SK-N-SH (cell line): Measurements from ENCODE around the gene KIF16B. TPM values are rescaled to one million over a fixed set of nuclear protein-coding genes. Genes with fewer than 3 reads are reported as not detected.

ENCODE experiments used
- CTCF ChIA-PET: fragments of 300-600, 350-600 bp; formaldehyde crosslinking; extraction: SDS; loops from one replicate; lab custom pipeline; 2021; lab: Yijun Ruan, JAX
- POLR2A ChIA-PET: fragments of 350-600 bp; sonication (Branson Sonifier 250); formaldehyde crosslinking; extraction: SDS; loops from one replicate; lab custom pipeline; 2020; ENCODE audit warnings: antibody characterized with exemption, inconsistent platforms; lab: Yijun Ruan, JAX
- DNase-seq: peaks from one replicate; pipeline ENCODE4 v3.0.0; 2012
- H2AFZ ChIP-seq: fragments of 200-600 bp; sonication (generic); 2 replicates; pipeline ENCODE4 v1.8.1; 2016; ENCODE audit warnings: antibody characterized with exemption, mild to moderate bottlenecking, low read depth
- H3F3A ChIP-seq: fragments of 200-600 bp; sonication (generic); replicated peaks from 2 replicates; pipeline ENCODE3; 2016; ENCODE audit warnings: antibody characterized with exemption, mild to moderate bottlenecking; ENCODE audit not compliant: insufficient read depth
- H3K27ac ChIP-seq, 2 experiments: fragments of 200-500 bp in 1 of 2; fragments of 200-600 bp in 1 of 2; sonication (Bioruptor generic) in 1 of 2; sonication (generic), shearing (Covaris generic) in 1 of 2; 2 replicates each; pipeline versions ENCODE4 v1.5.1 to v1.6.1; 2014 to 2016; ENCODE audit warnings: low read depth in 2 of 2, inconsistent platforms in 1 of 2, low read length in 1 of 2, mild to moderate bottlenecking in 1 of 2, mixed read lengths in 1 of 2
- H3K27me3 ChIP-seq: fragments of 200-600 bp; sonication (generic), shearing (Covaris generic); 2 replicates; pipeline ENCODE4 v1.6.1; 2016; ENCODE audit warnings: mixed run types; ENCODE audit not compliant: insufficient read depth
- H3K36me3 ChIP-seq, 2 experiments: fragments of 200-500 bp in 1 of 2; fragments of 200-600 bp in 1 of 2; sonication (Bioruptor generic) in 1 of 2; sonication (generic) in 1 of 2; replicated peaks in 1 of 2; 2 replicates each; pipeline versions ENCODE3 to v1.5.1; 2014 to 2016; ENCODE audit warnings: low read length in 1 of 2, mild to moderate bottlenecking in 1 of 2; ENCODE audit not compliant: insufficient read depth in 2 of 2, control insufficient read depth in 1 of 2
- H3K4me1 ChIP-seq, 2 experiments: fragments of 200-500 bp in 1 of 2; fragments of 200-600 bp in 1 of 2; sonication (Bioruptor generic) in 1 of 2; sonication (generic), shearing (Covaris generic) in 1 of 2; 2 replicates each; pipeline versions ENCODE4 v1.5.1 to v1.6.1; 2014 to 2016; ENCODE audit warnings: low read depth in 1 of 2, low read length in 1 of 2, mixed run types in 1 of 2; ENCODE audit not compliant: insufficient read depth in 2 of 2, control insufficient read depth in 1 of 2
- H3K4me2 ChIP-seq: fragments of 200-600 bp; sonication (generic), shearing (Covaris generic); 2 replicates; pipeline ENCODE4 v1.6.1; 2017; ENCODE audit warnings: mixed run types
- H3K4me3 ChIP-seq, 2 experiments: fragments of 200-500 bp in 1 of 2; fragments of 200-600 bp in 1 of 2; sonication (Bioruptor generic) in 1 of 2; sonication (generic), shearing (Covaris generic) in 1 of 2; 2 replicates each; pipeline versions ENCODE4 v1.5.1 to v1.8.1; 2014 to 2016; ENCODE audit warnings: low read depth in 2 of 2, inconsistent platforms in 1 of 2, low read length in 1 of 2, mild to moderate bottlenecking in 1 of 2, mixed read lengths in 1 of 2, moderate library complexity in 1 of 2
- H3K79me2 ChIP-seq: fragments of 200-600 bp; sonication (generic); 2 replicates; pipeline ENCODE4 v1.8.1; 2017; ENCODE audit warnings: mild to moderate bottlenecking; ENCODE audit not compliant: insufficient read depth
- H3K9ac ChIP-seq: fragments of 200-600 bp; sonication (generic); 2 replicates; pipeline ENCODE4 v1.6.1; 2017; ENCODE audit warnings: mixed run types
- H3K9me2 ChIP-seq: fragments of 200-600 bp; sonication (generic); 2 replicates; pipeline ENCODE4 v1.6.1; 2017; ENCODE audit warnings: mixed run types
- H3K9me3 ChIP-seq: fragments of 200-600 bp; sonication (generic); 2 replicates; pipeline ENCODE4 v1.6.1; 2017; ENCODE audit warnings: mixed run types, mild to moderate bottlenecking, moderate library complexity
- H4K20me1 ChIP-seq: fragments of 200-600 bp; sonication (generic); 2 replicates; pipeline ENCODE4 v1.6.1; 2017; ENCODE audit warnings: mild to moderate bottlenecking, mixed run types; ENCODE audit not compliant: insufficient read depth
- CTCF ChIP-seq: fragments of 200-600 bp; sonication (generic); IDR thresholded peaks from 2 replicates; pipeline ENCODE4 v1.6.1; 2017; ENCODE audit warnings: antibody characterized with exemption, mild to moderate bottlenecking, moderate library complexity
- EP300 ChIP-seq, 2 experiments: IDR thresholded peaks; 2 replicates each; pipeline versions ENCODE4 v1.4.0 to v1.6.1; 2012; ENCODE audit warnings: borderline replicate concordance in 1 of 2, low read depth in 1 of 2, low read length in 1 of 2
- FOXM1 ChIP-seq: IDR thresholded peaks from 2 replicates; pipeline ENCODE4 v1.4.0; 2012; ENCODE audit warnings: low read depth, mild to moderate bottlenecking
- GABPA ChIP-seq: IDR thresholded peaks from 2 replicates; pipeline ENCODE4 v1.4.0; 2012; ENCODE audit warnings: low read depth, mild to moderate bottlenecking
- MAX ChIP-seq: IDR thresholded peaks from 2 replicates; pipeline ENCODE4 v1.4.0; 2012; ENCODE audit warnings: low read depth
- MEF2A ChIP-seq: IDR thresholded peaks from 2 replicates; pipeline ENCODE4 v1.4.0; 2012; ENCODE audit warnings: low read depth, borderline replicate concordance
- NFIC ChIP-seq: IDR thresholded peaks from 2 replicates; pipeline ENCODE4 v1.4.0; 2012; ENCODE audit warnings: borderline replicate concordance
- NRF1 ChIP-seq: IDR thresholded peaks from 2 replicates; pipeline ENCODE4 v1.6.1; 2012; ENCODE audit warnings: low read depth, mild to moderate bottlenecking, low read length
- PBX3 ChIP-seq: IDR thresholded peaks from 2 replicates; pipeline ENCODE4; 2012
- RCOR1 ChIP-seq: fragments of 150-350 bp; IDR thresholded peaks from 2 replicates; pipeline ENCODE4 v1.6.1; 2017; ENCODE audit warnings: antibody characterized with exemption, low read length
- REST ChIP-seq: IDR thresholded peaks from 2 replicates; pipeline ENCODE4 v1.6.1; 2012; ENCODE audit warnings: mild to moderate bottlenecking, low read depth, low read length, moderate library complexity
- SIN3A ChIP-seq: IDR thresholded peaks from 2 replicates; pipeline ENCODE4 v1.6.1; 2012; ENCODE audit warnings: low read depth, mild to moderate bottlenecking, low read length, moderate library complexity, borderline replicate concordance
- TCF12 ChIP-seq: IDR thresholded peaks from 2 replicates; pipeline ENCODE4 v1.4.0; 2012
- USF2 ChIP-seq: fragments of 150-350 bp; IDR thresholded peaks from 2 replicates; pipeline ENCODE4 v1.6.1; 2017; ENCODE audit warnings: antibody characterized with exemption, low read length, low read depth, borderline replicate concordance
- YY1 ChIP-seq: IDR thresholded peaks from 2 replicates; pipeline ENCODE4 v1.4.0; 2012; ENCODE audit warnings: low read depth, mild to moderate bottlenecking
- ZBTB33 ChIP-seq: IDR thresholded peaks from 2 replicates; pipeline ENCODE4 v1.4.0; 2012; ENCODE audit warnings: low read depth, borderline replicate concordance
- WGBS: methylation state at CpG from one replicate; pipeline ENCODE4 v1.1.6; 2017; ENCODE audit warnings: low lambda C conversion rate; 5-methylcytosine and 5-hydroxymethylcytosine counted together
- polyA plus RNA-seq, 3 experiments: library from polyadenylated mRNA; depleted of rRNA; stranded (reverse); fragments of >200 nt; gene quantifications; 2 replicates each; pipeline ENCODE4 v1.2.3, GENCODE V29; 2012

KIF16B gene
- polyA plus RNA-seq, 1 of the 3 experiments (the other 2 are of a cell fraction), result 3.3 TPM

- no peak overlapping the region for H3K9ac ChIP-seq
- CTCF ChIA-PET, result interaction anchor here (1.0 kb wide), 1 partner anchor 8 kb away, joined by 3 read pairs; no protein-coding TSS in a partner anchor
Observed at GRCh38 chr20:16283307-16283706, 289.9 kb downstream of the KIF16B start.

More at GRCh38 chr20:16283307-16283706, 289.9 kb downstream of the KIF16B start:
- H2AFZ ChIP-seq, result no peak overlapping the region
- H3K27me3 ChIP-seq, result no peaks in the 10 kb centered on the region
- H3K36me3 ChIP-seq, result no peaks in the 10 kb centered on the region
- no peak overlapping the region for H3K4me2 ChIP-seq
- H3K9me2 ChIP-seq, result no peaks in the 10 kb centered on the region
- DNase-seq, result no peak
- no peak overlapping the region for H3K27ac ChIP-seq
- WGBS, result 20% methylated on average over 1 of the region's 6 CpGs
- H4K20me1 ChIP-seq, result no peaks in the 10 kb centered on the region
- no peaks in the 10 kb centered on the region for H3K9me3 ChIP-seq
- H3F3A ChIP-seq, result no peaks in the 10 kb centered on the region
- peaks cover 0 to 2% of the 10 kb centered on the region in 2 experiments; a peak in 1 of 4 replicates for H3K4me1 ChIP-seq
- no peak overlapping the region for H3K4me3 ChIP-seq
- no peak for TF ChIP-seq GABPA
- TF ChIP-seq FOXM1, result no peak
- no peak for TF ChIP-seq EP300 (IDR thresholded peaks at IDR 0.05; ENCODE audit: borderline replicate concordance in 1 of 2, low read depth in 1 of 2, low read length in 1 of 2)
- no peak for TF ChIP-seq MEF2A
- TF ChIP-seq NFIC, result no peak
- TF ChIP-seq YY1, result no peak
- TF ChIP-seq TCF12, result no peak
- no peak for TF ChIP-seq USF2
- no peak for TF ChIP-seq CTCF
- TF ChIP-seq MAX, result no peak
- no peak for TF ChIP-seq PBX3
- TF ChIP-seq NRF1, result no peak
- no peak for TF ChIP-seq REST
- TF ChIP-seq SIN3A, result no peak
- TF ChIP-seq RCOR1, result no peak
- TF ChIP-seq ZBTB33, result no peak
- TF ChIP-seq, all 33 proteins: peak for 0
- no peaks in the 10 kb centered on the region for H3K79me2 ChIP-seq
- POLR2A ChIA-PET, result no interaction called here
